ENCODE results near the gene ACVR1. TPM values are rescaled to one million over a fixed set of nuclear protein-coding genes. Genes with fewer than 3 reads are reported as not detected.

ACVR1 gene
- total RNA-seq, 1 experiment from 2014 or later, result 27.6 TPM

- Histone ChIP-seq H3K4me3 (ENCODE audit: low read depth in 2 of 2, low read length in 2 of 2) (no peak overlapping the region), H3K4me1 (ENCODE audit: control insufficient read depth, insufficient read depth, low read length) (no peaks in the 10 kb centered on the region), H3K27me3 (ENCODE audit: control insufficient read depth, insufficient read depth, low read length) (no peaks in the 10 kb centered on the region), H3K9me3 (ENCODE audit: control insufficient read depth, insufficient read depth, low read depth, low read length) (no peaks in the 10 kb centered on the region), H3K36me3 (ENCODE audit: control insufficient read depth, insufficient read depth, low read length) (no peaks in the 10 kb centered on the region; the same call in 1 of the 2 replicates), H3K27ac (ENCODE audit: low read length) (no peak overlapping the region)
- no TSS peak for BruUV-seq (replicated peaks)
- in situ Hi-C loops (cut with HindIII; ENCODE audit: low pct_unique_long_range_greater_than_20kb, low sequenced_read_pairs), result no loop called here
- no peak for TF ChIP-seq TCF7L2 (IDR thresholded peaks at IDR 0.05; ENCODE audit: low read depth, low read length)
- TF ChIP-seq POLR2AphosphoS5 (IDR thresholded peaks at IDR 0.05; ENCODE audit: low read depth, low read length), result no peak
- TF ChIP-seq, protein P1, sequence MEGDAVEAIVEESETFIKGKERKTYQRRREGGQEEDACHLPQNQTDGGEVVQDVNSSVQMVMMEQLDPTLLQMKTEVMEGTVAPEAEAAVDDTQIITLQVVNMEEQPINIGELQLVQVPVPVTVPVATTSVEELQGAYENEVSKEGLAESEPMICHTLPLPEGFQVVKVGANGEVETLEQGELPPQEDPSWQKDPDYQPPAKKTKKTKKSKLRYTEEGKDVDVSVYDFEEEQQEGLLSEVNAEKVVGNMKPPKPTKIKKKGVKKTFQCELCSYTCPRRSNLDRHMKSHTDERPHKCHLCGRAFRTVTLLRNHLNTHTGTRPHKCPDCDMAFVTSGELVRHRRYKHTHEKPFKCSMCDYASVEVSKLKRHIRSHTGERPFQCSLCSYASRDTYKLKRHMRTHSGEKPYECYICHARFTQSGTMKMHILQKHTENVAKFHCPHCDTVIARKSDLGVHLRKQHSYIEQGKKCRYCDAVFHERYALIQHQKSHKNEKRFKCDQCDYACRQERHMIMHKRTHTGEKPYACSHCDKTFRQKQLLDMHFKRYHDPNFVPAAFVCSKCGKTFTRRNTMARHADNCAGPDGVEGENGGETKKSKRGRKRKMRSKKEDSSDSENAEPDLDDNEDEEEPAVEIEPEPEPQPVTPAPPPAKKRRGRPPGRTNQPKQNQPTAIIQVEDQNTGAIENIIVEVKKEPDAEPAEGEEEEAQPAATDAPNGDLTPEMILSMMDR (IDR thresholded peaks at IDR 0.05), result no peak
- TF ChIP-seq, protein P2, sequence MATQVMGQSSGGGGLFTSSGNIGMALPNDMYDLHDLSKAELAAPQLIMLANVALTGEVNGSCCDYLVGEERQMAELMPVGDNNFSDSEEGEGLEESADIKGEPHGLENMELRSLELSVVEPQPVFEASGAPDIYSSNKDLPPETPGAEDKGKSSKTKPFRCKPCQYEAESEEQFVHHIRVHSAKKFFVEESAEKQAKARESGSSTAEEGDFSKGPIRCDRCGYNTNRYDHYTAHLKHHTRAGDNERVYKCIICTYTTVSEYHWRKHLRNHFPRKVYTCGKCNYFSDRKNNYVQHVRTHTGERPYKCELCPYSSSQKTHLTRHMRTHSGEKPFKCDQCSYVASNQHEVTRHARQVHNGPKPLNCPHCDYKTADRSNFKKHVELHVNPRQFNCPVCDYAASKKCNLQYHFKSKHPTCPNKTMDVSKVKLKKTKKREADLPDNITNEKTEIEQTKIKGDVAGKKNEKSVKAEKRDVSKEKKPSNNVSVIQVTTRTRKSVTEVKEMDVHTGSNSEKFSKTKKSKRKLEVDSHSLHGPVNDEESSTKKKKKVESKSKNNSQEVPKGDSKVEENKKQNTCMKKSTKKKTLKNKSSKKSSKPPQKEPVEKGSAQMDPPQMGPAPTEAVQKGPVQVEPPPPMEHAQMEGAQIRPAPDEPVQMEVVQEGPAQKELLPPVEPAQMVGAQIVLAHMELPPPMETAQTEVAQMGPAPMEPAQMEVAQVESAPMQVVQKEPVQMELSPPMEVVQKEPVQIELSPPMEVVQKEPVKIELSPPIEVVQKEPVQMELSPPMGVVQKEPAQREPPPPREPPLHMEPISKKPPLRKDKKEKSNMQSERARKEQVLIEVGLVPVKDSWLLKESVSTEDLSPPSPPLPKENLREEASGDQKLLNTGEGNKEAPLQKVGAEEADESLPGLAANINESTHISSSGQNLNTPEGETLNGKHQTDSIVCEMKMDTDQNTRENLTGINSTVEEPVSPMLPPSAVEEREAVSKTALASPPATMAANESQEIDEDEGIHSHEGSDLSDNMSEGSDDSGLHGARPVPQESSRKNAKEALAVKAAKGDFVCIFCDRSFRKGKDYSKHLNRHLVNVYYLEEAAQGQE (IDR thresholded peaks at IDR 0.05; ENCODE audit: insufficient read depth in 1 of 2, low read depth in 2 of 2, low read length in 1 of 2), result no peak
- no peak for TF ChIP-seq SIN3A (IDR thresholded peaks at IDR 0.05; ENCODE audit: borderline replicate concordance, insufficient read depth, low read depth, low read length)
- ATAC-seq (no peak), DNase-seq (ENCODE audit: low read depth, low spot score) (no peak)
- POLR2A ChIA-PET, result no interaction called here
- intact Hi-C loops (cut with micrococcal nuclease; ENCODE audit: unreplicated experiment), result no loop called here
- CTCF ChIA-PET, result no interaction called here
Observed at GRCh38 chr2:157790780-157791179, 85.3 kb downstream of the ACVR1 start.

DNA sequence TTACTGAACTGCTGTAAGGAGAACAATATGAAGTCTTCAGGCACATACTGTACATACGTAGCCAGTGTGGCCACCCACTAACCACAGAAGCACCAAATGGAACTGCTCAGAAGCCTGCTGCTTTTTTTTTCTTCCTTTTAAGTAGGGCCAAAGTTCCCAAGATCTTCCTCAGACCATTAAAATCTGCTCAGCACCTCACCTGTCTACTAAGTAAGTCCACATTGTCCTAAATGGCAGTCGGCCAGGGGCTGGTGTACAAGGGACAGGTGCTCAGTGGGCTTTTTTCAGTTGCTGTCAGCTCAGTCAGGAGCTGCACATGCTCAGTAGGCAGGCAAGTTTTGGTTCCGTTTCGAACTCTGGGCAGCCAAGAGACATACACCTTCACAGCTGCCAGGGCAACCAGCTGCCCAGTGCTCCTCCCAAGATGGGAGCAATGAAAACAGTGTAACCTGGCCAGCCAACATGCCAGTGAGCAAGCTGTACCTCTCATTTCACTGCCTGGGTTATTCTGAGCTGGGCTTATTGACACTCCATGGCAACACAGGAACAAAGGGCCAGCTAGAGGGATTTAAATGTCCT, 86.1 kb downstream of the ACVR1 start:
- DNase-seq (ENCODE audit: low read depth, low spot score), result no peak
- H3K27ac ChIP-seq (ENCODE audit: low read length), result no peak overlapping the region
- CTCF ChIA-PET, result no interaction called here
- no peaks in the 10 kb centered on the region; the same call in 1 of the 2 replicates for H3K36me3 ChIP-seq (ENCODE audit: control insufficient read depth, insufficient read depth, low read length)
- intact Hi-C loops (cut with micrococcal nuclease; ENCODE audit: unreplicated experiment), result loop anchor here (10.0 kb wide), 1 partner anchor 85 kb away; the partner anchor contains the start of gene ACVR1
- no peak for ATAC-seq
- no peaks in the 10 kb centered on the region for H3K27me3 ChIP-seq (ENCODE audit: control insufficient read depth, insufficient read depth, low read length)
- H3K4me3 ChIP-seq (ENCODE audit: low read depth in 2 of 2, low read length in 2 of 2), result no peak overlapping the region
- H3K9me3 ChIP-seq (ENCODE audit: control insufficient read depth, insufficient read depth, low read depth, low read length), result no peaks in the 10 kb centered on the region
- H3K4me1 ChIP-seq (ENCODE audit: control insufficient read depth, insufficient read depth, low read length), result peaks cover 1% of the 10 kb centered on the region
- BruUV-seq (replicated peaks), result no TSS peak
- POLR2A ChIA-PET, result no interaction called here
- in situ Hi-C loops (cut with HindIII; ENCODE audit: low pct_unique_long_range_greater_than_20kb, low sequenced_read_pairs), result no loop called here
- no peak for TF ChIP-seq SIN3A (IDR thresholded peaks at IDR 0.05; ENCODE audit: borderline replicate concordance, insufficient read depth, low read depth, low read length)

GRCh38 chr2:157789256-157789655, 86.9 kb downstream of the ACVR1 start:
- Histone ChIP-seq H3K9me3 (ENCODE audit: control insufficient read depth, insufficient read depth, low read depth, low read length) (no peaks in the 10 kb centered on the region), H3K4me1 (ENCODE audit: control insufficient read depth, insufficient read depth, low read length) (peaks cover 7% of the 10 kb centered on the region), H3K27ac (ENCODE audit: low read length) (no peak overlapping the region), H3K4me3 (ENCODE audit: low read depth in 2 of 2, low read length in 2 of 2) (no peak overlapping the region), H3K36me3 (ENCODE audit: control insufficient read depth, insufficient read depth, low read length) (no peaks in the 10 kb centered on the region; the same call in 1 of the 2 replicates), H3K27me3 (ENCODE audit: control insufficient read depth, insufficient read depth, low read length) (no peaks in the 10 kb centered on the region)
- ChIA-PET CTCF (interaction anchor here (0.6 kb wide), 1 partner anchor 181 kb away, joined by 7 read pairs; no protein-coding TSS in a partner anchor), POLR2A (no interaction called here)
- TF ChIP-seq TCF7L2 (IDR thresholded peaks at IDR 0.05; ENCODE audit: low read depth, low read length) (no peak), SIN3A (IDR thresholded peaks at IDR 0.05; ENCODE audit: borderline replicate concordance, insufficient read depth, low read depth, low read length) (no peak)
- TF ChIP-seq, protein P2 (IDR thresholded peaks at IDR 0.05; ENCODE audit: insufficient read depth in 1 of 2, low read depth in 2 of 2, low read length in 1 of 2), result no peak
- TF ChIP-seq, protein P1 (IDR thresholded peaks at IDR 0.05), result no peak
- intact Hi-C loops (cut with micrococcal nuclease; ENCODE audit: unreplicated experiment) (loop anchor here (10.0 kb wide), 1 partner anchor 86 kb away; the partner anchor contains the start of gene ACVR1), in situ Hi-C loops (cut with HindIII; ENCODE audit: low pct_unique_long_range_greater_than_20kb, low sequenced_read_pairs) (no loop called here)
- no TSS peak for BruUV-seq (replicated peaks)
- ATAC-seq (no peak), DNase-seq (ENCODE audit: low read depth, low spot score) (no peak)

All from Panc1 (cell line).